HG03565 (cell line): ENCODE results near the gene RNF151.
A peak's percentile ranks its signal among the peaks of the same experiment; 100 is the strongest.

ENCODE experiments used
- ATAC-seq: cut with Tn5 transposase; IDR thresholded peaks from one replicate; pipeline ENCODE4 v1.9.1; 2021; ENCODE audit warnings: mild to moderate bottlenecking, moderate library complexity; ENCODE audit not compliant: unreplicated experiment

RNF151 gene

DNA sequence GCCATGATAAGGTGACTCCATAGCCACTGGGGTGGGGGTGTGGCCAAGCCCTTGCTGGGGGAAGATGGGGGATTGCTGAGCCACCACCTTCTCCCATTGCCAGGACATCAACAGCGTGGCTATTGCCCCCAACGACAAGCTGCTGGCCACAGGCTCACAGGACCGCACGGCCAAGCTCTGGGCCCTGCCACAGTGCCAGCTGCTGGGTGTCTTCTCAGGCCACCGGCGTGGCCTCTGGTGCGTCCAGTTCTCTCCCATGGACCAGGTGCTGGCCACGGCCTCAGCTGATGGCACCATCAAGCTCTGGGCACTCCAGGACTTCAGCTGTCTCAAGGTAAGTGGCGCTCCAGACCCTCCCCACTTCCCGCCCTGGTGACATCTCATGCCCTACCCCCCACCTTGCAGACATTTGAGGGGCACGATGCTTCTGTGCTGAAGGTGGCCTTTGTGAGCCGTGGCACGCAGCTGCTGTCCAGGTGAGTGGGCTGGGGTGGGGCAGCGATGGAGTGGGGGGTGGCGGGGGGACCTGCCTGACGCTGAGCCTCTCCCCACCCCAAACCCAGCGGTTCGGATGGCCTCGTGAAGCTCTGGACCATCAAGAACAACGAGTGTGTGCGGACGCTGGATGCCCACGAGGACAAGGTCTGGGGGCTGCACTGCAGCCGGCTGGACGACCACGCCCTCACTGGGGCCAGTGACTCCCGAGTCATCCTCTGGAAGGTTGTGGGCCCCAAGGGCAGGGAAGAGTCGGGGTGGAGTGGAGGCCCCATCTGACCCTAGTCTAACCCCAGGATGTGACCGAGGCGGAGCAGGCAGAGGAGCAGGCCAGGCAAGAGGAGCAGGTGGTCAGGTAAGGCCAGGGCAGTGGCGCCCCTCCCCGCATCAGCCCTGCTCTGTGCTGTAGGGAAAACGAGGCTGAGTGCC is 10.6 kb downstream of the RNF151 start:
- no peak for ATAC-seq

DNA sequence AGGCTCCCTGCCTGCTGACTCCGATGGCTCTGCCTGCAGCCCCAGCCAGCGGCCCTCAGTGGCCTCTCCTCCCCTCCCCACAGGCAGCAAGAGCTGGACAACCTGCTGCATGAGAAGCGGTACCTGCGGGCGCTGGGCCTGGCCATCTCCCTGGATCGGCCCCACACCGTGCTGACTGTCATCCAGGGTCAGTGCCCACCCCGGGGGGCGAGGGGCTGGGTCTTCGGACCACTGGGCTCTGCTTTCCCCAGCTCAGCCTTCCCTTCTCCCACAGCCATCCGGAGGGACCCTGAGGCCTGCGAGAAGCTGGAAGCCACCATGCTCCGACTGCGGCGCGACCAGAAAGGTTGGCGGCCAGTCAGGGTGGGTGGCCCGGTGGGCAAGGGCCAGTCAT is 11.2 kb downstream of the RNF151 start:
- no peak for ATAC-seq

DNA sequence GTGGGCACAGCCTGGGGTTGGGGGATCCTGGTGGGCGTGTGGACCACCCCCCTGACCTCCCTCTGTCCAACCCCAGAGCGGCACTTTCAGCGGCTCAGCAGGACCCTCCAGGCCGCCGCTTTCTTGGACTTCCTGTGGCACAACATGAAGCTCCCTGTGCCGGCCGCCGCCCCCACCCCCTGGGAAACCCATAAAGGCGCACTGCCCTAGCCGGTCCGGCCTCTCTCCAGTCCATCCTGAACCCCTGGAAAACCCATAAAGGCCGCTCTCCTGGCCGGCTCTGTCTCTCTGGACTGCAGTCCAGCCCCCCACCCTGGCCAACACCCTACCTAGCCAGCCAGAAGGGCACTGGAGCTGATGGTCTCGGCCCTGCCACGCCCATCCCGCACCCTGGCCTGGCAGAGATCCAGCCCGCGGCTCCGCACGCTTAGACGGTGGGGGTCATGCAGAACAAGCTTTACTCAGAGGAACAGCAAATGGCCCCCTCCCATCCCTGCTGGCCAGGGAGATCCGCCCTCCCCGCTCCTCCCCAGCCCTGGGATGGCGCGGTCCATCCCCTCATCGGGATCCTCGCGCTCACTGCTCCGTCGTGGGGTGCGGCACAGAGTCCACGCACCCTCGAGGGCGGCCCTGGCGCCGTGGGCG is 11.9 kb downstream of the RNF151 start:
- no peak for ATAC-seq

DNA sequence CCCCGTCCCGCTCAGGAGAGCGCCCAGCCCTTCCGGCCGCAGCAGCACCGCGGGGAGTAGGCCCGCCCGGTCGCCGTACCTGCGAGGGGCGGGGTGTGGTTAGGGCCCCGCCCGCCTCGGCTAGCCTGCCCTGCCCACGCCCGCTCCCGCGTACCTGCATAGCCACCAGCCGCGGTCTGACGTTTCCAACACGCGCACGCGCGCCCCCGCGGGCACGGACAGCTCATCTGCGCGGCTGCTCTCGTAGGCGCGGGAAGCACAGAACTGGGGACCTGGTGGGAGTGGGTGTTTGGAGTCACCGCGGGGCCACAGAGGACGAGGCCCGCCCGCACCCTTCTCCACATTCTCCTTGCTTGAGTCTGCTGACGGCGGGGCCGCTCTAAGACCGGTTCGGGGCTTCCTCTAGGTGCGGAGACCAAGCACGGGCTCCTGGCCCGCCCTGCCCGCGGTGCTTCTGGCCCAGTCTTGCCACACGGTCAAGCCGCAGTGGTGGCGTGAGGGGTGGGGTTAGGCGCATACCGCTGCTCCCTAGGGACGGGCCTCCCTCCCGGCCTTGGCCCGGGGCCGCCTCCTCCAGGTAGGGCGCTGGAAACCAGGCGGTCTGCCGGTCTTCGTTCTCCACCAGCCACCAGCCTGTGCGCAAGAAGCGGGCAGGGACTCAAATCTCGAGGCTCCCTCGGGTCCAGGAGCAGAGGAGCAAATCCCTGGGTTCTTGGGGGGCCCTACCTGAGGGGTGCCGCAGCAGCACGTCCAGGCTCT is 12.8 kb downstream of the RNF151 start:
- ATAC-seq: no peak

DNA sequence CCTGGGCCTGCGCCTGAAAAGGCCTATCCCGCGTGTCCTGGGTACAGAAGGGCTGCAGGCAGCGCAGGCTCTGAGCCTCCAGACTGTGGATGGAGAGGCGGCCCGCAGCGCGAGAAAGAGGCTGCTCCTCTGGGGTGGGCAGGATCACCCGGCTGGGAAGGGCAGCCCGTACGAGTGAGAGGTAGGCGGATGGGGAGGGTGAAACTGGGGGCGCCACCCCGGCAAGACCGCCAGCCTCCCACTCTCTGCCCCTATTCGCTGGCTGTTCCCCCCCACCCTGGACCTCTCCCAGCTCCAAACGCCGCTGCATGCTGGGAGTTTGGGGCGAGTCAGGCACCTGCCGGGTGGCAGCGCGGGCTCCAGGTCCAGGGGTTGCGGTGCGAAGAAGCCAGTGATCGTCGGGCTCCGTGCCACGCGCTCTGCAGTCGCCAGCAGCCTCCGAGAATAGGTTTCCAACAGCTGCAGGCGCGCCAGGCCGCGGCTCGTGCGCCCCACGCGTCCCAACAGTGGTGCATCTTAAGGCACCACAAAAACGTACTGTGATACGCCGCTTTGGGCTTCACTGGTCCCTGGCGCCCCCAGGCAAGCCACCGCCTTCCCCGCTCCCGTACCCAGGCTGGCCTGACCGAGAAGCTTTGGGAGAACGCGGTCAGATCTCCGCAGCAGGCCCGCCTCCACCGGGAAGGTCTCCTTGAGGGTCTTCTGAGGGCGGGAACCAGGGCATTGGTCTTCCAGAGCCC is 13.5 kb downstream of the RNF151 start:
- no peak for ATAC-seq

DNA sequence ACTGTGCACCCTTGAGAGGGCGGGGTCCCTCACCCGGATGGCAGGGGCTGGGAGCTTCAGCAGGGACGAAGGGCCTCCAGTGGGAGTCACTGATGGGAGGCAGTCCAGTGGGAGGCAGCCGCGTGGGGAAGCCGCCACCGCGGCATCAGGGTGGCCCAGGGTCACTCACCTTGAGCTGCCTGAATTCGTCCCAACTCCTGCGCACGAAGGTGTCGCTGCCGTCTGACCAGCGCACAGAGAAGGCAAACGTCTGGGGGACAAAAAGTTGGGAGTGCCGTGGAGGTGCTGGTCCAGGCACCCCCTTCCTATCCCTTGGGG is 14.1 kb downstream of the RNF151 start:
- no peak for ATAC-seq

DNA sequence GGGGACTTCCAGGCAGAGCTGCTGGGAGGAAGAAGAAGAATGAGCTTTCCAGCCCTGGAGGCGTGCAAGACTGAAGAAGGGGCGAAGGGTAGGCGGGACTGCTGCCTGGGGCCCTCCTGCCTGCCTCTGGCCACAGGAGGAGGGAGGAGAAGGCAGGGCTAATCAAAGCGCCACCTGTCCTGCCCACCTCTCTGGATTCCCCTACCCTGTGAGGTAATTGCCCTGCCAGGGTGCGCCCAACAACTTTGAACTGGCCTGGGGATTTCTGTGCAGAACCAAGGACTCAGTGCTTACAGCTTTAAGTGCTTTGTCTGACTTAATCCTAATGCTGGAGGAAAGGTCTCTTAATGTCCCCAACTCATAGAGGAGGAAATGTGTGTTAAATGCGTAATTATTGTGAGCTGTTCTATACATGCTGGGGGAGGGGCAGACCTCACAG is 14.8 kb downstream of the RNF151 start, which contains the start of gene NOXO1:
NOXO1 (minus strand) TSS at position 72 of the 439 bp plus-strand sequence. CDS start 290 bp downstream, outside the sequence.
- no peak for ATAC-seq

DNA sequence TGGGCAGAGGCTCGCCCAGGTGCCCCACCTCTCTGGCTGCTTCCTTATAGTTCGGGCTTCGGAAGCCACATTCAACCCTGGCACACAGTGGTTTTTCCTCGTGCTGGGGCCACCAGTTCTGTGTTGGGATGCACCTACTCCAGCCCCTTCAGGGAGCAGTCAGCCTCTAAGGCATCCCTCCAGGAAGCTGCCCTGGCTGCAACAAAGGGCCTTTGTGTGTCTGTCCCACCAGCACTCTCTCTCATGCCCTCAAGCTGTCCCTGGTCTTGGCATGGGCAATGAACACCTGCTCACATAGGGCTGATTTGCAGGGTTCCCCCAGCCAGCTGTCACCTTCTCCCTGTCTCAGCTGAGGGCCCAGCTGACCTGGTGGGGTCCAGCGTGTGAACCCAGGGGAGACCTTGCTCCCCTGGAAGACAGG is 15.4 kb downstream of the RNF151 start:
- no peak for ATAC-seq

DNA sequence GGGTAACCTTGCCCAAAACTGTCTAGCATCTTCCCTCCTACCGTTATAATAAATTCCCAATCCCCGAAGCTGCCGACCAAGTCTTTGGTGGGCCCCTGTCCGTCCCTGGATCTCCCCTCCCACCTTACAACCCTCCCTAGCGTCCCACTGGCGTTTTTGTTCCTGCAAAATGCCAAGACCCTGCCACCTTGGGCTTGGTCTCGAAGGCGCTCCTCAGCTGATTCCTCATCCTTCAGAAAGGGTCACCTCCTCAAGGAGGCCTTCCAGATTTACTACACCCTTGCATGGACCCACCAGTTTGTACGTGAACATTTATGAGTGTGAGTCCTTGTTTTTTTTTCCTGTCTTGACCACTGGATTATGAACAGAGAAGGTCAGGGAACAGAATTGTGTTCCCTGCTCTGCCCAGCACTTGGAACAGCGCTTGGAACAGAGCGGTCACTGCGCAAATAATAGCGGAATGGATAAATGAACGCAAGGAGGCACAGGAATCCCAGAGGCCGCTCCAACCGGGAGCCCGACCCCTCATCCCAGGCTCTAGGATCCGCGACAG is 16.4 kb downstream of the RNF151 start:
- no peak for ATAC-seq

DNA sequence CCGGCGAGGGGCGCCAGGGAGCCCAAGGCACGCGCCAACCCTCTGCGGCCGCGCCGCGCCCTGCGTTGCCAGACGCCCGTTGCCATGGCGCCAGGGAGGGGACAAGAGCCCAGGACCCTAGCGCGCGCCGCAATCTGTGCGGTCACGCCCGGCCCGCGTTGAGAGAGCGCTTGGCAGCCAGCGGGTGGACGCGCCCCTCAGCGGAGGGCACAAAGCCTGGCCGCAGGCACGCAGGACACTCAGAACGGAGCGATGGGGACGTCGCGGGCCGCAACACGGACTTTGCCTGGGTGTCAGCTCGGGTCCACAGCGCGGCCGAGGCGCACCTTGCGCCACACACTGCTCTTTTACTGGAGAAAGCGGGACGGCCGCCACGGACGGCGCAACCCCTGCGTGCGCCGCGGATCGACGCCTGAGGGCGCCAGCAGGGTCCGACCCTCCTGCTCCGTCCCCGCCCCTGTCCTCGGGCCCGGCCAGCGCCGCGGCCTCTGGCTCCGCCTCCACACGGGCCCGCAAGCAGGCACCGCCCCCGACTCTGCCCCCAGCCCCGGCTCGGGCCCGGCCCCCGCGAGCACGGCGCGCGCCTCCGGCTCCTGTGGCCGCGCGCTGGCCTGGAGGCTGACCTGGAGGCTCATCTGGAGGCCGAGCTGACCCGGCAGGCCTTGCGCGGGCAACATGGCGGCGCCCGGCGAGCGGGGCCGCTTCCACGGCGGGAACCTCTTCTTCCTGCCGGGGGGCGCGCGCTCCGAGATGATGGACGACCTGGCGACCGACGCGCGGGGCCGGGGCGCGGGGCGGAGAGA is 17.1 kb downstream of the RNF151 start, which contains the start of gene GFER:
GFER (plus strand) TSS at position 650 of the 803 bp plus-strand sequence; CDS start at position 676, 26 bp downstream.
- ATAC-seq: peak; percentile 61

DNA sequence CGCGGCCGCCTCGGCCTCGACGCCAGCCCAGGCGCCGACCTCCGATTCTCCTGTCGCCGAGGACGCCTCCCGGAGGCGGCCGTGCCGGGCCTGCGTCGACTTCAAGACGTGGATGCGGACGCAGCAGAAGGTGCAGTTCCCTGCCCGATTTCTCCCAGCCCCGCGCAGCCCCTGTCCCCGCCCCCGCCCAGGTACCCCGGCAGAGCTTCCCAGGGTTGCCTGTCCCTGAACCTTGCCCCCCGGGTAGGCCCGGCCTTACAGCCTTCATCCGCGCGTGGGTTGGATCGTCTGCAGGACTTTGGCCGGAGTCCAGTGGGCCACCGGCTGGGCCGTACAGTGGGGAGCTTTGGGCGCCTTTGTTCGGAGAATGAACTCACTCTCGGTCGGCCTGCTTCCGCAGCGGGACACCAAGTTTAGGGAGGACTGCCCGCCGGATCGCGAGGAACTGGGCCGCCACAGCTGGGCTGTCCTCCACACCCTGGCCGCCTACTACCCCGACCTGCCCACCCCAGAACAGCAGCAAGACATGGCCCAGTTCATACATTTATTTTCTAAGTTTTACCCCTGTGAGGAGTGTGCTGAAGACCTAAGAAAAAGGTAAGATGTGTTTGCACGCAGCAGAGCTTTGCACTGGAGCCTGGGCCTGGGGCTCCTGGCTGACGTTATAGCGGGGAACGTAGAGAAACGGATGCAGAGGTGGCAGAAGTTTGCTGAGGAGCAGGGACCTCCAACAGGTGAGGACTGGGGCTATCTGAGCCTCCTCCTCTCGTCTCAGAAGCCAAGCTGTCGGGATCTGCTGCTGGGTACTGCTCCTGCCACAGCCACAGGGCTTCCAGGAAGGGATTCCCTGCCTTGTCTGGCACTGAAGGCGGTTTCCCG is 17.9 kb downstream of the RNF151 start:
- no peak for ATAC-seq

DNA sequence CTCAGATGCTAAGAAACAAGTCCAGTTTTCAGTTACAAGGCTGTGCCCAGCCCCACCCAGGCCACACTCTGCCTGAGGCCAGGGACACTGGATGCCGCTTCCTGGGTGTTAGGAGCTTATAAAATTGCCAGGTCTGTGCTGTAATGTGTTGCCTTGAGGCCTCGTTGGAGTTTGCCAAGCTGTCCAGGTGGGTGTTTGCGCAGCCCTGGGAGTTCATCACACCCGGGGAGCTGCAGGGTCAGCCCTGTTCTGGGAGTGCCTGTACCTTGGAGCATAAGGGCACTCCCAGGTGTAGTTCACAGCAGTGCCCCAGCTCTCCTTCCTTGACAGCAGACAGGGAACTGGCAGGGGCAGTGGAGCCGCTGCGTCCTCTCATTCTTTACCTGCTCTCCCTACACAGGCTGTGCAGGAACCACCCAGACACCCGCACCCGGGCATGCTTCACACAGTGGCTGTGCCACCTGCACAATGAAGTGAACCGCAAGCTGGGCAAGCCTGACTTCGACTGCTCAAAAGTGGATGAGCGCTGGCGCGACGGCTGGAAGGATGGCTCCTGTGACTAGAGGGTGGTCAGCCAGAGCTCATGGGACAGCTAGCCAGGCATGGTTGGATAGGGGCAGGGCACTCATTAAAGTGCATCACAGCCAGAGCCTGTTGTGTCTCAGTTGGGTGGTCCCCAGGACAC is 19.0 kb downstream of the RNF151 start:
- no peak for ATAC-seq

DNA sequence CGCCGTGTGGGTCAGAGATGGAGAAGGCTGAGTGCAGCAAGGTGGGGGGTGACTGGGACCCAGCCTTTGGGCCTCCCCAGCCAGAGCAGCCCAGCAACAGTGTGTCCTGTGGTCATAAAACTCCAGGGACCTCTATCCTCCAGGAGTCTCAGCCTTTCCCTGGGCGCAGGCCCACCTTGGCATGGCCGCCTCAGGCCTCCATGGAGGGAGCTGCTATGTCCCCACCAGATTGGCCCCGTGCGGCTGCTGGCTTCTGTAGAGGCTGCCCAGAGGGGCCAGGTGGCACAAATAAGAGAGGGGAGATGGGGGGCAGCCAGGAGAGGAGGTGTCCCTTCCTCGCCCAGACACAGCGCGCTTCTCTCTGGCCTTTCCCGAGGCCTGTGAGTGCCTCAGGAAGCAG is 20.5 kb downstream of the RNF151 start:
- ATAC-seq: no peak

DNA sequence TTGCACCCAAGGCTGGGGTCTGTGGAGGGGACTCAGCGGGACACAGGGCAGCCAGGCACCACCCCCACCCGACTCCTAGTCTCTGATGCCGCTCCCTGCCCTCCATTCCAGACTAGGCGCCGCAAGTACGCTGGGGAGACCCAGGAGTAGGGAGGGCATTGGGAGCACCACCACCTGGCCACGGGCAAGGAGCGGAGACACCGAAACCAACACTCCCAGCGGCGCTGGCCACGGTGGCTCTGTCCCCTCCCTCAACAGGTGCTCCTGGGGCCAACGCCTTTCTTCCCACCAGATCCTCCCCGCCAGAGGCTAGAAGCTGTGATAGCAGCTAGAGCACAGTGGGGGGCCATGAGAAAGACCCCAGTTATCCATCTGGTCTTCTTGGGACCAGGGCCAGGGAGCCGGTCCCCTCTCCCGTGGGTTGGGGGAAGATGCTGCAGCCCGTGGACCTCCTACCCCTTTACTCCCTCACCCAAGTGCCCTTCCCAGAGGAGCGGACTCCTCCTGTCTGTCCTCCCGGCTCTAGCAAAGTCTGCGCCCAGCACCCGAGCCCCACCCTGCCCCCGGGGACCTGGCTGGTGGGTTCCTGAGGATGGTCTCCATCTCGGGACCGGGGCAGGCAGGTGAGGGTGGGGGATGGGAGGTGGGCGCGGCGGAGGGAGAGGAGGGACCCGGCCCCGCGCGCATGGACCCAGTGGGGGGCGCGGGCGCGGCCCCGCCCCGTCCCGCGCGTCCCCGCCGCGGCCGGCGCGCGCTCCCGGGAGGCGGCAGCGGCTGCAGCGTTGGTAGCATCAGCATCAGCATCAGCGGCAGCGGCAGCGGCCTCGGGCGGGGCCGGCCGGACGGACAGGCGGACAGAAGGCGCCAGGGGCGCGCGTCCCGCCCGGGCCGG is 22.8 kb downstream of the RNF151 start, which contains the start of gene SYNGR3:
SYNGR3 (plus strand) TSS at position 762 of the 892 bp plus-strand sequence. CDS start 133 bp downstream, outside the sequence.
- no peak for ATAC-seq

DNA sequence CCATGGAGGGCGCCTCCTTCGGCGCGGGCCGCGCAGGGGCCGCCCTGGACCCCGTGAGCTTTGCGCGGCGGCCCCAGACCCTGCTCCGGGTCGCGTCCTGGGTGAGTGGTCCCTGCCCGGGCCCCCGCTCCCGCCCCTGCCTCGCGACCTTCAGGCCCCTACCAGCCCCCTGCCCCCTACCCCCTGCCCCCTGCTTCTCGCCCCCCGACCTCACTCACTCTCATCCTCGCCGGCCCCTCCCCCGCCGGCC is 23.4 kb downstream of the RNF151 start:
- ATAC-seq: no peak

DNA sequence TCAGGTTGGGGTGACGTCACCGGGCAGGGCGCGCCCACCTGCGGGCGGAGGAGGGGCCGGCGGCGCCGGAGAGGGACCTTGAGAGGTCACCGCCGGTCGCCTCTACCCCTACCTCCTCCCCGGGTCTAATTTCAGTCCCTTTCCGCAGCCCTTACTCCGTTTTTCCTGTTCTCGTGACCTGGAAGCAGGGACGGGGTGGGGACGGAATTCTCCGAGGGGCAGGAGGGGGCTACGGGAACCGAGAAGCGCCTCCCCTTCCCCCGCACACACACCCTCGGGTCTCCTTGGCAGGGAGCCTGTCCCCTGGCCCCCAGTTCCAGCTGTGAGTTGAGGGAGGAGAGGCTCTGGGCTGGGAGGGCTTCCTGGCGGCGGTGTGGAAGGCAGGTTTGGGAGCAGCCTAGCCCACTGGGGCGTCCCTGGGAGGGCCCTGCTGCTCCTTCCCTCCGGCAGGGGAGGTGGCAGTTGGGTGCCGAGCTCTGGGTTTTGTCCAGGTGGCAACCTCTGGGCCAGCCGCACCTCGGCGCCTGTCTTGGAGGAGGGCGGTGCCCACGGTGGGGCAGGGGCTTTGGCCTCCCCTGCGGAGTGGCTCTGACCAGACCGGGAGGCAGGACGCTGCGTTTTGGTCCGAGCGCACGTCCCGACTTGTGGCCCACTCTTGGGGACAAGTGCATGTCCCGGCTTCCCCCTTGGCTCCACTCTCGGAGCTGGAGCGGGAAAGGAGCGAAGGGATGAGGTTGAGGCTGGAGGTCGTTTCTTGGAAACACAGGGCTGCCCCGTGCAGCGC is 23.9 kb downstream of the RNF151 start:
- ATAC-seq: no peak
